GM23338 (cell line): ENCODE results near the gene ZPBP.

Experiments used
- EZH2 ChIP-seq: fragments of 200-600 bp; sonication (generic); IDR thresholded peaks from one replicate; pipeline ENCODE4 v1.8.0; 2017; ENCODE audit warnings: antibody characterized with exemption, mild to moderate bottlenecking, low read depth; ENCODE audit not compliant: unreplicated experiment
- EZH2phosphoT487 ChIP-seq: fragments of 200-600 bp; sonication (generic); IDR thresholded peaks from one replicate; pipeline ENCODE4 v1.8.1; 2018; ENCODE audit warnings: antibody characterized with exemption; ENCODE audit not compliant: unreplicated experiment
- POLR2AphosphoS5 ChIP-seq: IDR thresholded peaks from 2 replicates; pipeline ENCODE4 v1.6.1; 2016; ENCODE audit warnings: antibody characterized with exemption, low read depth

DNA sequence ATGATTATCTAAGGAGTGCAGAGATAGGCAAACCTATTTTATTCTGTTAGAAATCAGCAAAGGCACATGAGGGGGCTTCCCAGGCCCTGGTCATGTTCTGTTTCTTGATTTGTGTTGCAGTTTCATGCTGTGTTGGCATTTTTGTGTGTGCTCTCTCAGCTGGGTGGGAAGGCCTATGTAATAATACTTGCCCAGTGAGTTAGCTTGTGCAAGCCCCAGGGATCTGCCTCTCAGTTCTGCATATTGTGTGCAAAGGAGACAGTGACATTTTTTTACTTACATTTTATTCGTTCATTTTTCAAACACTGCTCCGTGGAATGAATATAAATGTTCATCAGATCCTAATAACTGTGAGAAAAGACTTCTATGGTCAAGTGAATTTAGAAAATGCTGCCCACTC lies 200.6 kb downstream of the ZPBP start:
- TF ChIP-seq EZH2 (no peak), POLR2AphosphoS5 (no peak), EZH2phosphoT487 (no peak)
